K562 (cell line): ENCODE measurements around the gene F13A1. TPM values are rescaled to one million over a fixed set of nuclear protein-coding genes. Genes with fewer than 3 reads are reported as not detected.

Source experiments
- ATAC-seq: fragments of 200-7000 bp; cut with Tn5 transposase; 3 replicates; pipeline ENCODE4 v1.9.1; 2020; ENCODE audit warnings: moderate library complexity
- BruUV-seq: library from RNA; stranded (reverse); fragments of 400-500 nt; replicated peaks from 2 replicates; lab custom pipeline; 2021; lab: Mats Ljungman, UMichigan
- CTCF ChIA-PET: fragments of 300-600 bp; formaldehyde crosslinking; extraction: SDS; loops from one replicate; lab custom pipeline; 2021; ENCODE audit warnings: low intra/inter-chr PET ratio; lab: Yijun Ruan, JAX
- POLR2A ChIA-PET: fragments of 300-600, 350-650 bp; sonication (Branson Sonifier 250); formaldehyde crosslinking; extraction: SDS; loops from one replicate; lab custom pipeline; 2021; ENCODE audit warnings: antibody characterized with exemption, inconsistent platforms; lab: Yijun Ruan, JAX
- DNase-seq, 4 experiments: peaks; one replicate each; pipeline versions ENCODE4 v3.0.0 to v3.0.0-alpha.2; 2011 to 2018; ENCODE audit warnings: low spot score in 3 of 4, mixed read lengths in 3 of 4; ENCODE audit errors: extremely low read depth in 1 of 4
- FAIRE-seq: peaks from 2 replicates; lab custom pipeline; 2011; peaks lifted over from hg19 to GRCh38; lab: Jason Lieb, UNC
- H2AFZ ChIP-seq: 2 replicates; pipeline ENCODE4 v1.6.0; 2011; ENCODE audit warnings: low read depth, low read length, control low read depth, inconsistent platforms
- H3K27ac ChIP-seq: fragments of 200-600 bp; 3 replicates; pipeline ENCODE4 v1.8.0; 2011; ENCODE audit warnings: low read depth, mild to moderate bottlenecking, control low read depth, inconsistent platforms, low read length, moderate library complexity, mixed read lengths; ENCODE audit errors: extremely low read depth
- H3K27me3 ChIP-seq, 2 experiments: fragments of 300-600 bp in 1 of 2; 2 replicates in 1 of 2; 3 replicates in 1 of 2; pipeline versions ENCODE4 v1.6.0 to v1.8.0; 2011; ENCODE audit warnings: inconsistent platforms in 2 of 2, low read length in 2 of 2, mild to moderate bottlenecking in 1 of 2, mixed read lengths in 1 of 2, moderate library complexity in 1 of 2; ENCODE audit not compliant: control insufficient read depth in 2 of 2, insufficient read depth in 2 of 2
- H3K36me3 ChIP-seq: fragments of 300-600 bp; 3 replicates; pipeline ENCODE4 v1.8.0; 2011; ENCODE audit warnings: mild to moderate bottlenecking, low read length, inconsistent platforms; ENCODE audit not compliant: control insufficient read depth, insufficient read depth
- H3K4me1 ChIP-seq, 2 experiments: fragments of 200-600 bp in 1 of 2; replicated peaks in 1 of 2; 2 replicates in 1 of 2; 3 replicates in 1 of 2; pipeline versions ENCODE4 v1.5.1 to v1.8.0; 2011; ENCODE audit warnings: inconsistent platforms in 2 of 2, low read length in 2 of 2, mild to moderate bottlenecking in 1 of 2, mixed read lengths in 1 of 2, moderate library complexity in 1 of 2; ENCODE audit not compliant: control insufficient read depth in 2 of 2, insufficient read depth in 2 of 2
- H3K4me2 ChIP-seq: 2 replicates; pipeline ENCODE4 v1.6.1; 2011; ENCODE audit warnings: low read length, control low read depth, inconsistent platforms, mixed read lengths; ENCODE audit not compliant: insufficient read depth
- H3K4me3 ChIP-seq: fragments of 200-600 bp; sonication (generic), shearing (Covaris generic); 2 replicates; pipeline ENCODE4 v1.5.1; 2016; ENCODE audit warnings: control low read depth, inconsistent platforms
- H3K79me2 ChIP-seq: fragments of 200-600 bp; 3 replicates; pipeline ENCODE4 v1.8.0; 2011; ENCODE audit warnings: low read length, inconsistent platforms; ENCODE audit not compliant: control insufficient read depth, insufficient read depth
- H3K9ac ChIP-seq, 2 experiments: 2 replicates each; pipeline versions ENCODE4 v1.6.0 to v1.6.1; 2011; ENCODE audit warnings: low read depth in 2 of 2, low read length in 2 of 2, control low read depth in 1 of 2, inconsistent platforms in 1 of 2, mild to moderate bottlenecking in 1 of 2, mixed read lengths in 1 of 2; ENCODE audit not compliant: insufficient read depth in 1 of 2
- H3K9me1 ChIP-seq: one replicate; pipeline ENCODE4 v1.6.0; 2011; ENCODE audit warnings: inconsistent platforms, mild to moderate bottlenecking, low read length, moderate library complexity; ENCODE audit not compliant: control insufficient read depth, insufficient read depth
- H3K9me3 ChIP-seq: replicated peaks from 2 replicates; pipeline ENCODE4 v1.5.1; 2011; ENCODE audit warnings: low read depth, low read length, inconsistent platforms; ENCODE audit not compliant: control insufficient read depth, insufficient read depth
- H4K20me1 ChIP-seq: replicated peaks from 2 replicates; pipeline ENCODE4 v1.6.1; 2011; ENCODE audit warnings: low read length, inconsistent platforms, mixed read lengths; ENCODE audit not compliant: control insufficient read depth, insufficient read depth
- CHD7 ChIP-seq: fragments of 200-600 bp; sonication (generic); IDR thresholded peaks from one replicate; pipeline ENCODE4 v1.6.1; 2012; ENCODE audit warnings: mild to moderate bottlenecking, low read depth, low read length, inconsistent platforms
- CREBBP ChIP-seq: IDR thresholded peaks from one replicate; pipeline ENCODE4 v1.6.1; 2012; ENCODE audit warnings: low read depth, mild to moderate bottlenecking, control low read depth, inconsistent platforms, low read length
- PHF20 ChIP-seq: fragments of 450-650 bp; IDR thresholded peaks from 2 replicates; pipeline ENCODE4 v1.6.1; 2018; ENCODE audit not compliant: partially characterized antibody
- RNF219 ChIP-seq: fragments of 250-450 bp; sonication (Bioruptor Pico); IDR thresholded peaks from 2 replicates; pipeline ENCODE4 v1.5.0; 2022; ENCODE audit warnings: mild to moderate bottlenecking
- ZNF586 ChIP-seq: fragments of 450-650 bp; formaldehyde crosslinking; conservative IDR thresholded peaks from 2 replicates; pipeline ENCODE4 v1.4.0; 2020; ENCODE audit warnings: mild to moderate bottlenecking, moderate library complexity
- ZNF695 ChIP-seq: fragments of 450-650 bp; formaldehyde crosslinking; IDR thresholded peaks from 2 replicates; pipeline ENCODE4 v1.4.0; 2020; ENCODE audit warnings: mild to moderate bottlenecking, moderate library complexity
- WGBS: fragments of 100-300 bp; shearing (Covaris generic); methylation state at CpG from one replicate; pipeline ENCODE4 v1.1.6; 2016; ENCODE audit warnings: low coverage, mixed read lengths; ENCODE audit not compliant: insufficient coverage; ENCODE audit errors: missing lambda C conversion rate; 5-methylcytosine and 5-hydroxymethylcytosine counted together
- in situ Hi-C: fragments of 300-500 bp; cut with MboI; formaldehyde crosslinking; loops from 4 replicates; pipeline ENCODE4 v1.15.0; 2018; ENCODE audit warnings: inconsistent platforms, mixed read lengths
- intact Hi-C: fragments of 100-400 bp; cut with micrococcal nuclease; formaldehyde crosslinking; loops from 2 replicates; pipeline ENCODE4 v1.14.2; 2022
- polyA plus RNA-seq, 8 experiments: library from polyadenylated mRNA; depleted of rRNA in 4 of 8; stranded (reverse) in 5 of 8; unstranded in 3 of 8; fragments of >200 nt; fragmentation: Nextera tagmentation in 2 of 8; fragmentation: Illumina TruSeq in 1 of 8; extraction: Ambion mirVana in 2 of 8; extraction: Trizol in 1 of 8; gene quantifications; 2 replicates each; pipeline versions ENCODE4 v1.2.1 to v1.2.3, GENCODE V29; 2011 to 2014; ENCODE audit warnings: inconsistent platforms in 1 of 8, missing spikeins in 1 of 8
- total RNA-seq, 7 experiments: library from RNA; depleted of rRNA in 6 of 7; stranded (reverse); fragments of >200 nt in 6 of 7; fragmentation: Illumina TruSeq in 2 of 7; extraction: Trizol in 2 of 7; gene quantifications; 2 replicates each; pipeline versions ENCODE4 v1.2.1 to v1.2.3, GENCODE V29; 2011 to 2021; ENCODE audit warnings: low replicate concordance in 1 of 7
- TF ChIP-seq, protein P1 (sequence below): fragments of 200-800 bp; sonication (Bioruptor generic); IDR thresholded peaks from 2 replicates; pipeline ENCODE4 v1.6.1; 2017; ENCODE audit warnings: missing genetic modification characterization, missing compliant biosample characterization

Gene F13A1
- total and polyA plus RNA-seq, 9 of the 15 experiments (the other 6 are each of a cell fraction or from before 2014, with no cell fraction given) = 0.33 TPM; not detected in 8

- intact Hi-C loops (no loop called here), in situ Hi-C loops (no loop called here)
- no peak overlapping the region for H3K9ac ChIP-seq
- no TSS peak for BruUV-seq
- no peaks in the 10 kb centered on the region for H3K9me3 ChIP-seq
- no peaks in the 10 kb centered on the region for H3K36me3 ChIP-seq
- no peak overlapping the region for H3K4me3 ChIP-seq
- TF ChIP-seq PHF20 (no peak), ZNF695 (CRISPR knock-in tag) (no peak), CHD7 (no peak), CREBBP (no peak), ZNF586 (CRISPR knock-in tag) (no peak), RNF219 (CRISPR knock-in tag) (no peak)
- TF ChIP-seq, protein P1, sequence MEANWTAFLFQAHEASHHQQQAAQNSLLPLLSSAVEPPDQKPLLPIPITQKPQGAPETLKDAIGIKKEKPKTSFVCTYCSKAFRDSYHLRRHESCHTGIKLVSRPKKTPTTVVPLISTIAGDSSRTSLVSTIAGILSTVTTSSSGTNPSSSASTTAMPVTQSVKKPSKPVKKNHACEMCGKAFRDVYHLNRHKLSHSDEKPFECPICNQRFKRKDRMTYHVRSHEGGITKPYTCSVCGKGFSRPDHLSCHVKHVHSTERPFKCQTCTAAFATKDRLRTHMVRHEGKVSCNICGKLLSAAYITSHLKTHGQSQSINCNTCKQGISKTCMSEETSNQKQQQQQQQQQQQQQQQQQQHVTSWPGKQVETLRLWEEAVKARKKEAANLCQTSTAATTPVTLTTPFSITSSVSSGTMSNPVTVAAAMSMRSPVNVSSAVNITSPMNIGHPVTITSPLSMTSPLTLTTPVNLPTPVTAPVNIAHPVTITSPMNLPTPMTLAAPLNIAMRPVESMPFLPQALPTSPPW (CRISPR knock-in tag) = no peak
- ATAC-seq (no peak), DNase-seq (no peak), FAIRE-seq (no peak)
- 7% methylated on average over 2 of the region's 2 CpGs for WGBS
- H3K79me2 ChIP-seq = no peaks in the 10 kb centered on the region
- H3K27me3 ChIP-seq = peaks cover 0 to 4% of the 10 kb centered on the region in 2 experiments; a peak in 2 of 5 replicates
- ChIA-PET POLR2A (no interaction called here), CTCF (no interaction called here)
- H3K4me2 ChIP-seq = no peak overlapping the region
- H3K9me1 ChIP-seq = no peaks in the 10 kb centered on the region
- no peaks in the 10 kb centered on the region for H3K4me1 ChIP-seq
- H4K20me1 ChIP-seq = no peaks in the 10 kb centered on the region
- no peak overlapping the region for H3K27ac ChIP-seq
- H2AFZ ChIP-seq = no peak overlapping the region
Observed at GRCh38 chr6:6246544-6246943, 73.9 kb downstream of the F13A1 start.
